Adrenal gland (tissue), 12 donors: ENCODE data around the gene MYH9. TPM values are rescaled to one million over a fixed set of nuclear protein-coding genes. Genes with fewer than 3 reads are reported as not detected.
"Not testable (repeated sequence)": the region's sequence is repeated elsewhere in the genome, so short reads cannot be mapped to it uniquely, and the experiment has no call there.

ENCODE experiments used
- DNase-seq, 7 donors: peaks; one replicate each; pipeline ENCODE4 v3.0.0-alpha.2; 2019 to 2020
- H3K27ac ChIP-seq, 5 donors: fragments of 200-600 bp; sonication (generic) in 4 of 5; 1 replicate in 3 of 5; 2 replicates in 2 of 5; pipeline versions ENCODE4 v1.5.1 to v1.8.0; 2016 to 2020; ENCODE audit warnings: mild to moderate bottlenecking in 1 of 5
- H3K27me3 ChIP-seq: fragments of 200-600 bp; 2 replicates; pipeline ENCODE4 v1.8.0; 2021
- H3K36me3 ChIP-seq, 2 donors: fragments of 200-600 bp; replicated peaks in 1 of 2; 1 replicate in 1 of 2; 2 replicates in 1 of 2; pipeline versions ENCODE4 v1.5.1 to v1.8.0; 2018 to 2022
- H3K4me1 ChIP-seq, 2 donors: fragments of 200-600 bp; replicated peaks in 1 of 2; 1 replicate in 1 of 2; 2 replicates in 1 of 2; pipeline versions ENCODE4 v1.5.1 to v1.8.0; 2018 to 2021
- H3K4me3 ChIP-seq, 4 donors: fragments of 200-600 bp; sonication (generic) in 3 of 4; one replicate each; pipeline ENCODE4 v1.5.1; 2016 to 2018
- H3K9me3 ChIP-seq, 3 donors: fragments of 200-600 bp; sonication (generic) in 1 of 3; replicated peaks in 1 of 3; 1 replicate in 2 of 3; 2 replicates in 1 of 3; pipeline versions ENCODE4 v1.5.1 to v1.8.0; 2016 to 2021
- POLR2A ChIP-seq, 2 donors: fragments of 450-650 bp; IDR thresholded peaks; one replicate each; pipeline ENCODE4 v1.6.1; 2017; ENCODE audit warnings: antibody characterized with exemption in 2 of 2, mild to moderate bottlenecking in 2 of 2, moderate library complexity in 1 of 2
- WGBS, 4 donors: extraction: QIAGEN DNeasy Blood & Tissue Kit in 2 of 4; methylation state at CpG; one replicate each; pipeline versions ENCODE4 v1.1.5 to v1.1.7; 2013 to 2017; 5-methylcytosine and 5-hydroxymethylcytosine counted together
- intact Hi-C, 2 donors: fragments of 100-400 bp; cut with DNase I; formaldehyde crosslinking; loops; one replicate each; pipeline versions ENCODE4 v1.14.1 to v1.15.0; 2022 to 2023
- polyA plus RNA-seq, 3 donors: library from polyadenylated mRNA; stranded (reverse); fragments of 200-250 nt in 2 of 3; fragments of 350-450 nt in 1 of 3; fragmentation: Illumina TruSeq in 1 of 3; extraction: RNeasy Lipid Tissue Mini Kit (QIAGEN cat#74804) in 1 of 3; gene quantifications; one replicate each; pipeline ENCODE4 v1.2.3, GENCODE V29; 2013 to 2014
- total RNA-seq, 9 donors: library from RNA; depleted of rRNA in 4 of 9; stranded (reverse); fragments of >200 nt in 4 of 9; fragments of 120-200 nt in 1 of 9; fragmentation: NEBNext Ultra II Directional in 1 of 9; extraction: Animal tissue kit (Norgen Biotek cat#: 25700) in 1 of 9; gene quantifications; one replicate each; pipeline versions ENCODE4 v1.1.0 to v1.2.4, GENCODE V29; 2013 to 2023
- TF ChIP-seq, protein P1 (sequence below), 6 experiments: fragments of 450-650 bp in 4 of 6; fragments of 200-600 bp in 2 of 6; sonication (generic) in 1 of 6; IDR thresholded peaks; 1 replicate in 5 of 6; 2 replicates in 1 of 6; pipeline versions ENCODE4 v1.5.1 to v1.8.0; 2016 to 2021; ENCODE audit warnings: antibody characterized with exemption in 6 of 6, mild to moderate bottlenecking in 2 of 6, moderate library complexity in 1 of 6
- donor health status: healthy with polysubstance abuse.
- donor health status: Bipolar disorder and iron deficiency.
- donor health status: DM: yes; HTN: yes; CAD: no.
- donor health status: DM: no; HTN: no; CAD: no.
- donor health status: DM: no; HTN: no; CAD: no.
- donor health status: DM: yes; HTN: yes; CAD: no.

MYH9 gene
- total and polyA plus RNA-seq, 12 donors, result 96.2 to 427 (median 319) TPM

DNA sequence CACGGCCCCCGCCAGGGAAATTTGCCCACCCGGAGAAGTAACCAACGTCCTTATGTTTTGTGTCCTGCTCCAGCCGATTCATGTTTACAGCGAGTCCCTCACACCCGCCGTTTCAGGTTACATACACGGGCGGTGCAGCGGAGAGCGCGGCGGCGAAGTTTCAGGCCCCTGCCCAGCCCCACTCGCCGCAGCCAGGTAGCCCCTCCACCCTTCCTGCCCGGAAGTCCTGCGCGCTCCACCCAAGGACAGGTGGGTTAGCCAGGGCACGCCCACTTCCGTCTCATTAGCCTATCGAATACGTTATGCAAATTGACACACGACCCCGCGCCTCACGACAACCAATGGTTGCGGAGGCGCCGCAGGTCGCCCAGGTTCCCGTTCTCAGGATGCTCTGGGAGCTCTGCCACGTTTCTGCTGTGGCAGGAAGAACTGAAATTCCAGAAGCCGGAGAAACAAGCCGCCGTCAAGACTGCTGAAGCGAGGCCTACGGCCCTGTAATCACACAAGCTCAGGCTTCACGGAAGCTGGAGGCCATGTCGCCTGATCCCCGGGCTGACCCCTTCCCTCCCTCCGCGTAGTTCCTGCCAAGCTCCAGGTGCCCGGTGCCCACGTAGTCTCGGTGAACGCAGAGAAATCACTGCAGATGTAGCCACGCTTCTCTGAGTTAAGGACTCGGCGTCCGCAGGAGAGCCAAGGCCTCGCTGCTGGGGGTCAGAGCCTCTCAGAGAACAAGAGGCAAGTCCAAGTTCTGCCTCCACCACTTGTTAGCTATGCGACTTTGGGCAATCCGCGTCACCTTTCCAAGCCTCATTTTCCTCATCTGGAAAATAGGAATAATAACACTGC, 22.4 kb upstream of the MYH9 start:
- Histone ChIP-seq H3K27ac (peak overlapping the region; percentile 62 to 91 (median 83)), H3K4me1 (peaks cover 16 to 19% of the 10 kb centered on the region in 2 donors), H3K36me3 (no peaks in the 10 kb centered on the region), H3K27me3 (no peaks in the 10 kb centered on the region), H3K4me3 (peak overlapping the region in 2 of 4 donors; percentile 20 to 43), H3K9me3 (no peaks in the 10 kb centered on the region)
- peak; percentile 91 to 98 (median 96) for DNase-seq
- intact Hi-C loops, result no loop called here
- TF ChIP-seq, protein P1, sequence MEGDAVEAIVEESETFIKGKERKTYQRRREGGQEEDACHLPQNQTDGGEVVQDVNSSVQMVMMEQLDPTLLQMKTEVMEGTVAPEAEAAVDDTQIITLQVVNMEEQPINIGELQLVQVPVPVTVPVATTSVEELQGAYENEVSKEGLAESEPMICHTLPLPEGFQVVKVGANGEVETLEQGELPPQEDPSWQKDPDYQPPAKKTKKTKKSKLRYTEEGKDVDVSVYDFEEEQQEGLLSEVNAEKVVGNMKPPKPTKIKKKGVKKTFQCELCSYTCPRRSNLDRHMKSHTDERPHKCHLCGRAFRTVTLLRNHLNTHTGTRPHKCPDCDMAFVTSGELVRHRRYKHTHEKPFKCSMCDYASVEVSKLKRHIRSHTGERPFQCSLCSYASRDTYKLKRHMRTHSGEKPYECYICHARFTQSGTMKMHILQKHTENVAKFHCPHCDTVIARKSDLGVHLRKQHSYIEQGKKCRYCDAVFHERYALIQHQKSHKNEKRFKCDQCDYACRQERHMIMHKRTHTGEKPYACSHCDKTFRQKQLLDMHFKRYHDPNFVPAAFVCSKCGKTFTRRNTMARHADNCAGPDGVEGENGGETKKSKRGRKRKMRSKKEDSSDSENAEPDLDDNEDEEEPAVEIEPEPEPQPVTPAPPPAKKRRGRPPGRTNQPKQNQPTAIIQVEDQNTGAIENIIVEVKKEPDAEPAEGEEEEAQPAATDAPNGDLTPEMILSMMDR (IDR thresholded peaks at IDR 0.05), result peak in 3 of 6 experiments; percentile 27 to 40 (median 28)
- TF ChIP-seq POLR2A (IDR thresholded peaks at IDR 0.05), result peak; percentile 4 to 85
- WGBS, 4 donors, result 15 to 22% (median 16%) methylated on average over 16 to 56 of the region's 56 CpGs

DNA sequence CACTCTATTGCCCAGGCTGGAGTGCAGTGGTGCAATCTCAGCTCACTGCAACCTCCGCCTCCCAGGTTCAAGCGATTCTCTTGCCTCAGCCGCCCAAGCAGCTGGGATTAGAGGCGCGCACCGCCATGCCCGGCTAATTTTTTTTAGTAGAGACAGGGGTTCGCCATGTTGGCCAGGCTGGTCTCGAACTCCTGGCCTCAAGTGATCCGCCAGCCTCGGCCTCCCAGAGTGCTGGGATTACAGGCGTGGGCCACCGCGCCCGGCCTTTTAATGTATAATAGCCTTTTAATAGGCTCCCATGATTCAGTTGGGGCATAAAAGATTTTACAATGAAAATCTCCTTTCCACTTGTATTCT, 21.8 kb upstream of the MYH9 start:
- WGBS, 4 donors, result 72 to 89% (median 80%) methylated on average over 10 to 15 of the region's 15 CpGs
- DNase-seq, H3K9me3 ChIP-seq, H3K36me3 ChIP-seq, intact Hi-C loops, H3K27me3 ChIP-seq: not testable (repeated sequence)
- peak overlapping the region in 2 of 4 donors; percentile 20 to 43 for H3K4me3 ChIP-seq
- H3K27ac ChIP-seq, result peak overlapping the region in 4 of 5 donors; percentile 75 to 91 (median 86)
- H3K4me1 ChIP-seq, result peaks cover 16 to 19% of the 10 kb centered on the region in 2 donors
- TF ChIP-seq, protein P1 (IDR thresholded peaks at IDR 0.05), result peak in 1 of 6 experiments; percentile 27

DNA sequence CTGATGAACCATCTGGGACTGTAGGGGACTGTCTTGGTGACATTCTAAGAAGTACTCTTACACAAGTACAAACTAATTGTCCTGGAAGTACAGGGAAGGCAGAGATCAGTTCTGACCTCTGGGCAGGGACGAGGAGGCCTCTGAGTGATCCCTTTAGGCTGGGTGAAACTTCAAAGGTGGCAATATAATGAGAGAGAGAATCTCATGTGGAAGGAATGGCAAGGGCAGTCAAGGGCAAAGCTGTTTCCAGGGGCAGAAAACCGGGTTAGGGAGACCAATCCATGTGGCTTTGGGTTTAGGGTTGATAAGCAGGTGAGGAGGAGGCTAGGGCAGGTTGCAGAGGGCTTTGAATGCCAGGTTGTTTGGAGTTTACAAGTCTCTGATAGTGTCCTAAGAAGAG, 21.3 kb upstream of the MYH9 start:
- Histone ChIP-seq H3K4me3 (no peak overlapping the region), H3K27me3 (no peaks in the 10 kb centered on the region), H3K36me3 (no peaks in the 10 kb centered on the region), H3K9me3 (no peaks in the 10 kb centered on the region), H3K27ac (peak overlapping the region in 1 of 5 donors; percentile 91), H3K4me1 (peaks cover 16 to 19% of the 10 kb centered on the region in 2 donors)
- 44 to 64% (median 58%) methylated on average over 2 of the region's 2 CpGs for WGBS, 4 donors
- intact Hi-C loops, result no loop called here
- DNase-seq, result no peak
- TF ChIP-seq, protein P1 (IDR thresholded peaks at IDR 0.05), result no peak
- no peak for TF ChIP-seq POLR2A (IDR thresholded peaks at IDR 0.05)

DNA sequence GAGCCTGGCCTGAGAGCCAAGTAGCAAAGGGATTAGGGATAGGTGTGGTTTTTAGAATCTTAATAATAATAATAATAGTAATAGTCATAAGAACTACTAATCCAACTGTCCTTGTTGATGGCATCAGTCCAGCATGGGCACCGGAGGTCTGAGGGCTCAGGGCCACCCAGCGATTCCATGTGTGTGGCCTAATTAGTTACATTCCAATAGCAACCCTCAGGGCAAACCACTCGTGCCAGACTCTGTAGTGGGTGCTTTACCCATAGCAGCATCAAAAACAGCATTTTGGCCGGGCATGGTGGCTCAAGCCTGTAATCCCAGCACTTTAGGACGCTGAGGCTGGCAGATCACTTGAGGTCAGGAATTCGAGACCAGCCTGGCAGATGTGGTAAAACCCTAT, 19.0 kb upstream of the MYH9 start:
- TF ChIP-seq POLR2A (IDR thresholded peaks at IDR 0.05), result no peak
- TF ChIP-seq, protein P1 (IDR thresholded peaks at IDR 0.05), result no peak
- Histone ChIP-seq H3K9me3 (no peaks in the 10 kb centered on the region), H3K27ac (no peak overlapping the region), H3K36me3 (no peaks in the 10 kb centered on the region), H3K27me3 (no peaks in the 10 kb centered on the region), H3K4me1 (peaks cover 16 to 19% of the 10 kb centered on the region in 2 donors), H3K4me3 (no peak overlapping the region)
- WGBS, 4 donors, result 53 to 67% (median 67%) methylated on average over 5 to 6 of the region's 6 CpGs
- DNase-seq, result peak in 3 of 7 donors; percentile 44 to 46 (median 45)
- intact Hi-C loops, result no loop called here
